DMS53 (cell line): ENCODE measurements around the gene ABI1.

Source experiments
- DNase-seq: peaks from one replicate; lab custom pipeline; 2025; lab: John Stamatoyannopoulos, UW

Gene ABI1

DNA sequence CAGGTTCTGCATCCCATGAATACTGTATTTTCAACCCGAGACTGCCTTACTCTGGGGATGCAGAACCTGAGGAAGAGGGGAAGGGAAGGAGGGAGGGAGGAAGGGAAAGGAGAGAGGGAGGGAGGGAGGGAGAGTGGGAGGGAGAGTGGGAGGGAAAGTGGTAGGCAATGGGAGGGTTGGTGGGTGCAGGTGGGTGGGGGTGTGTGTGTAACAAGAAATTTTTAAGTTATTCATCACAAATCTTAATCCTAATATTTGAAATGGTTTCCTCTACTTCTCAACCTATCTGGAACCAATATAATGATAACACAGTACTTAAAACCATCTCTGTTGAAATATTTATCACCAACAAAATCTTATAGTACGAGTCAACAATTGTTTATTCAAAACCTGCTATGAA, 95.2 kb downstream of the ABI1 start:
- DNase-seq, result no peak

- no peak for DNase-seq
Observed at GRCh38 chr10:26759008-26759407, 101.8 kb downstream of the ABI1 start.

- DNase-seq, result peak; percentile 57
Observed at GRCh38 chr10:26755443-26755903, 105.3 kb downstream of the ABI1 start.

- no peak for DNase-seq
Observed at GRCh38 chr10:26746061-26746460, 114.7 kb downstream of the ABI1 start.

DNA sequence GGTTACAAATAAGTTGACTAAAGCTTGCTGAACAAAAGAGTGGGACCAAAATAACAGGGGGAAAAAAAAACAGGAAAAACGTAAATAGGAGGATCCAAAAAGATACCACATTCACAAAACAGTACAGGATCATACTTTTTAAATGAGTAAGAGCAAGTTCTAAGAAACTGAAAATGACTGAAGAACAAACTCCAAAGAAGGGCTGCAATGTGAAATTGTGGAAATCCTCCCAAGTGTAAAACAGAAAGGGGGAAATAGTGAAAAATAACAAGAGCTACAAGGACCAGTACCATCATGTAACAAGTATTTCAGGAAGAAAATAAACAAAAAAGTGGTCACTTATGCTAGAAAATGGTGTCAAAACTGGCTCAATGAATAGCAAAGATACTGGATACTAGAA, 116.9 kb downstream of the ABI1 start:
- no peak for DNase-seq

DNA sequence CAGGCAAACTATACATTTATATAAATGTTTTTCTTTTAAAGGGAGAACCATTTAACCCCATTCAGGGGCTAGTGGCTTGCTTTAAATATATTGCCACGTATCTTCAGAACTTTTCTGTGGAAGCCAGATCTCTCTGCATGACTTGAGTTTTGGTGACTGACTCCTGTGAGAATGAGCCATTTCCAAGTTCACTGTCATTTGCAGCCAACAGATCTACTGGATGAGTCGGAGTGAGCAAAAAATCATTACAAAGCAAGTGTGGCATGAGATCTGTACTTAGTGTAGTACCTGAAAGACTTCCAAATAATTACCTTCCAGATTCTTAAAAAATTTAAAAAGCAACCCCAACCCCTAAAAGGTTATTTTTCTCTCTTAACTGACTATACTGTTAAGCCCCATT, 117.7 kb downstream of the ABI1 start:
- no peak for DNase-seq

DNA sequence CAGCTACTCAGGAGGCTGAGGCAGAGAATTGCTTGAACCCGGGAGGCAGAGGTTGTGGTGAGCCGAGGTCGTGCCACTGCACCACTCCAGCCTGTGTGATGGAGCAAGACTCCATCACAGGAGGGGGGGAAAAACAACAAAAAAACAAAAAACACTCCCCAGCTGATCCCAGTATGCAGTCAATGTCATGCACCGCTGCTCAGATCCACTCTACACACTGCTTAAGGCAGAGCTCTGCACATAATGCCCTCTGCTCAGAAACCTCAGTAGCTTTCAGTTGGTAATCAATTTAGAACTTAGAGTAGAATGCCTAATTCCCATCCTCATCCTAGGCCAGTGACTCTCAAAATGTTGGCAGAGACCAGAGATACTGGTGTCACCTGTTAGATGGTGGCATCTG, 119.4 kb downstream of the ABI1 start:
- peak; percentile 16 for DNase-seq

DNA sequence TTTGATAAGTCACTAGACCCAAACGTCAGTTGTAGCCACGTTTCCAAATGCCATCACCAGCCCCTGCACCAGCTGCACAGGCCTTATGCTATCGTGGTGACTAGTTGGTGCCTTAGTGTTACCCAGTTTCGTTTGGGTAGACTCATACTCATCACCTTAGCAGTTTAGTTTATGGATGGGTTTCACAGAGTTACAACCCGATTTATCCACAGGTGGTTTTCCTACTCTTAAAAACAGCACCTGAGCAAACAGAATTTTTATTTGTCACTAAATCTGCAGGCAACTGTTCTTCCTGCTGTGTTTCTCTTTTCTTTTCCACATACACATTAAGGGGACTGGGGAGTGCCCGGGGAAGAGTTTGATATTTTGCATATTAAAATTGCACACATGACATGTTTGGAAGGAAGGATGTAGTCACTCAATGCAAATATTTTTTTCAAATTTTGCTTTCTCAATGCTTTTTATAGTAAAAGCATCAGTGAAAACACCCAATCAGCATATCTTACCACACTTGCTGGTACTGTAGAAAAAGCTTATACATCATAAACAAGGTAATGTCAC, 121.6 kb downstream of the ABI1 start:
- no peak for DNase-seq

GRCh38 chr10:26738301-26738911, 122.4 kb downstream of the ABI1 start:
- DNase-seq, result no peak

GRCh38 chr10:26737730-26738129, 123.0 kb downstream of the ABI1 start:
- DNase-seq, result peak; percentile 23

DNA sequence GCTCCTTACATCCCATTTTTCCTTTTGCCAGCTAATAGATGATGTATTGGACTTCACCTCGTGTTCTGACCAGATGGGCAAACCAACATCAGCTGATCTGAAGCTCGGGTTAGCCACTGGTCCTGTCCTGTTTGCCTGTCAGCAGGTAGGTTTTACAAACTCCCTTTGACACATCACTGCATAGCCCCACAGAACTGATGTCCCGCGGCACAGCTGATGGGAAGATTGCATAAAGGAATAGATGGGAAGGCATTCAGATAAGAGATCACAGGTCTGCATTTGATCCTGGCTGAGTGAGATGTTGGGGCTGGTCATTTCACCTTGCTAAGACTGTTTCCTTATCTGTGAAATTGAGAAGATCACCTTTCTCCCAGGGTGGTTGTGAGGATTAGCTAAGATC, 125.3 kb downstream of the ABI1 start:
- DNase-seq, result no peak

DNA sequence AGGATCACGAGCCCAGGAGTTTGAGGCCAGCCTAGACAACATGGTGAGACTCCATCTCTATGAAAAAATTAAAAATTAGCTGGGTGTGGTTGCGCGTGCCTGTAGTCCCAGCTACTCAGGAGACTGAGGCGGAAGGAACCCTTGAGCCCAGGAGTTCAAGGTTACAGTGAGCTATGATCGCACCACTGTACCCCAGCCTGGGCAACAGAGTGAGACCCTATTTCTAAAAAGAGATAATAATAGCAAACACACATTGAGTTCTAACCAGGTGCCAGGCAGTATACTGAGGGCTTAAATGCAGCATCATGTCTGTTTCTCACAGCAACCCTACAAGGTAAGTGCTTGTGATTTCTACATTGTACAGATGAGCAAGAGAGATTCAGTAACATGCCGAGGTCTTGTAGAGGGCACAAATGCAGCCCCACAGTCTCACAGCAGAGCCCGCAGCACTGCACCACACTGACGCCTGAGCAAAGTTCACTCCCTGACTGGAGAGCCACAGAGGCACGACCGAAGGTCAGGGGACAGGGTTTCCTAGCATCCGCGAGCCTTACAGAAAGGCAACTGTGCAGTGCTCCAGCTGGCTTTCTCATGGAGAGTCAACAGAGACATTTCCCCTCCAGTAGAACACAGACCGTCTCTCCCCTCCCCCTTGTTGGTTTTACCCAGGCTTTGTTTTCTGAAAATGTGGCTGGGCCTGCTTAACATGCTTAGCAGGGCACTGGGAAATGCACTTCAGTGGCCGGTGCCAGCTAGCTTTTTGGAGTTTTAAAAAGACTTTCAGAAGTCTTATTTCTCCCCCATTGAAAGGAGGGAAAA, 126.8 kb downstream of the ABI1 start:
- peak; percentile 86 for DNase-seq

DNA sequence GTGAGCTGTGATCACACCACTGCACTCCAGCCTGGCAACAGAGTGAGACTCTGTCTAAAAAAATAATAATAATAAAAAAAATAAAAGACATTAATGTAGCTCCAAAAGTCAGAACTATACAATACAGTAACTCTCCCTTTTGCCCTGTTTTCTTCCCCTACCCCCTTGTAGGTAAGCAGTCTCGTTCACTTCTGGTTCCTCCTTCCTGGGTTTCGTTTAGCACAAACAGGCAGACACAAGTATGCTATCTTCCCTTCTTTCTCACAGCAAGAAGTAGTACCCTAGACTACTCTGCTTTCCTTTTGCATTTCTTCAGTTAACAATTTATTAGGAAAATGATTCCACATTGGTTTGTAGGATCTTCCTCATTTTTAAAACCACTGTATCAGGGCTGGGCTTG, 130.2 kb downstream of the ABI1 start:
- no peak for DNase-seq

GRCh38 chr10:26729395-26729794, 131.4 kb downstream of the ABI1 start:
- DNase-seq, result peak; percentile 39

DNA sequence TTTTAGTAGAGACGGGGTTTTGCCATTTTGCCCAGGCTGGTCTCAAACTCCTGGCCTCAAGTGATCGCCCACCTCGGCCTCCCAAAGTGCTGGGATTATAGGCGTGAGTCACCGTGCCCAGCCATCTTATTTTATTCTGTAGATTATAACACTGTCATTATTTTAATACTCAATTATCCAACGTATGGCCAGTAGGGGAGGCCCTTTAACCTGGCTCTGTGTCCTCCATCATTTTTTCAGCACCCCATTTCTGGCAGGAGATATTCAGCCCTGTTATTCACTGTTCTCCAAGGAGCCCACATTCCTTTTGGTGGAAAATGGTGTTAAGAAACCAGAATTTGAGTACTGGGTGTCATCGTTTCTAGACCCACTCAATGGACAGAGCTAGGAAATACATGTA, 131.8 kb downstream of the ABI1 start:
- no peak for DNase-seq

GRCh38 chr10:26727005-26727404, 133.8 kb downstream of the ABI1 start:
- DNase-seq, result no peak

- DNase-seq, result peak; percentile 71
Observed at GRCh38 chr10:26725837-26726727, 134.7 kb downstream of the ABI1 start.

DNA sequence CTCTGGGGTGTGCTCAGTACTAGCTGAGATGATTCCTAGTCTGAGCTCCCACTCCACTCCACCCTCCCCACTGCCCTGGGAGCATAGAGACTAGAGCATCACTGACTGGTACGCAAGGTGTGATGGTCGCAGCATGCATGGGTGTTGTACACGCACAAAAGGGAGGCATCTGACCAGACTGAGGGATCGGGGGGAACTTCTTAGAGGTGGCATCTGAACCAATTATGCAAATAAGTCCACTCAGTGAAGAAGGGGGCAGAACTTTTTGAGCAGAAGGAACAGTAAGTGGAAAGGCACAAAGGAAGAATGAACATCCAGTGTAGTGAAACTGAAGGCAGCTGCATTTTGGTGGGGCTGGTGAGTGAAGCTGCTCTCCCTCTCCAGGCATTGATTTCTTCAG, 137.7 kb downstream of the ABI1 start:
- no peak for DNase-seq

- no peak for DNase-seq
Observed at GRCh38 chr10:26721561-26721960, 139.2 kb downstream of the ABI1 start.

DNA sequence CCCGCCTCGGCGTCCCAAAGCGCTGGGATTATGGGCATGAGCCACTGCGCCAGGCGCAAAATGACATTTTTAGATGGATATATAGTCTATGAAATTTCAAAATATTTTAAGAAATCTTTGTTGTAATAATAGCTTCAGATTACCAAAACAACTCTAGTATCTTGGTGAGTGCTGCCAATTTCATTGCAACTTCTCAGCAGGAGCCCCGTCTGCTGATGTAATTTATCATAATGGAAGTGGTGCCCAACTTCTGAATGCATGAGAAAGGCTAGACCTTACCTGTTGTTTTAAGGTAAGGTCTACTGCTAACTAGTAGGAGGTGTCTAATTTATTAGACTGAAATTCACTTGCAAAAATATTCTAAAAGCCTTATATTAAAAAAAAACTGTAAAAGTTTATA, 143.3 kb downstream of the ABI1 start:
- DNase-seq, result no peak

GRCh38 chr10:26715137-26715487, 145.6 kb downstream of the ABI1 start:
- DNase-seq, result peak; percentile 60

DNA sequence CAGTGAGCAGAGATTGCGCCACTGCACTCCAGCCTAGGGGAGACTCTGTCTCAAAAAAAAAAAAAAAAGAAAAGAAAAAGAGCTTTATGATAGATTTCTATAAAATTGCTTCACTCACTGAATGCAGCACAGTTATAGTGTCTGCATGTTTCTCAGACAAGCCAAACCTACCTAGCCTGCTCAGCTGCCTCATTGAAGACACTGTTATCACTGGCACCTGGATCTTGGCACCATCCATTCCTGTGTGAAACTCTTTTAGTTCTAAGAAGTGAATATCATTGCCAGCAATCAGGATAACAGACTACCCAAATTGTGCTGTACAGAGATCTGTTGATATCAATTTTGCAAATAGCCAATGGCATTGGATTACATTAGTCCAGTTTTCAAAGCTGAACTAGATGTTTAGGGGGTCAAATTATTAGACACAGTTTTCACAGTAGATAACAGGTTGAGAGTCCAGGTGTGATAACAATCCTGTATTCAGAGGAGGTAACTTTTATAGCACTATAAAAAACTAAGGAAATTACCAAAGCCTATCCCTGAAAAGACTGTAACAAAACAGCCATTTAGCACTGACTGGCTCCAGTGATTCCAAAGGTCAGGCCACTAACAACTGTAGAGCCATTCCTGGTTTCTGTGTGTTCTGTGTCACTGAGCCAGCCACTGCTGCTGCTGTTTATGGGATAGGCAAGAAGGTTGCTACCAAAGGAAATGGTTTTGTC, 146.2 kb downstream of the ABI1 start:
- peak; percentile 60 for DNase-seq
